Activated CD4-positive, alpha-beta memory T cell treated with anti-CD3 and anti-CD28 coated beads, Interleukin-2, amount 10 ng/mL, durations not matched to agents 7 days and 5 days (primary cell): ENCODE data around the gene MCCD1. TPM values are rescaled to one million over a fixed set of nuclear protein-coding genes. Genes with fewer than 3 reads are reported as not detected.
"Not testable (repeated sequence)": the region's sequence is repeated elsewhere in the genome, so short reads cannot be mapped to it uniquely, and the experiment has no call there.

Experiments used
- CTCF ChIA-PET: fragments of 350-600 bp; sonication (Branson Sonifier 250); formaldehyde crosslinking; loops from one replicate; lab custom pipeline; 2021; ENCODE audit warnings: antibody characterized with exemption, inconsistent platforms; lab: Charles Lee
- POLR2A ChIA-PET: fragments of 350-600 bp; sonication (Branson Sonifier 250); formaldehyde crosslinking; loops from one replicate; lab custom pipeline; 2021; ENCODE audit warnings: antibody characterized with exemption; lab: Charles Lee
- DNase-seq: peaks from one replicate; pipeline ENCODE4 v3.0.0-alpha.2; 2020
- H3K27ac Mint-ChIP-seq: one replicate; pipeline ENCODE4 v1.8.0; 2021; ENCODE audit warnings: mild to moderate bottlenecking, mixed read lengths
- H3K27me3 Mint-ChIP-seq: one replicate; pipeline ENCODE4 v1.8.0; 2021; ENCODE audit warnings: mixed read lengths
- H3K36me3 Mint-ChIP-seq: one replicate; pipeline ENCODE4 v1.8.0; 2021; ENCODE audit warnings: low read depth, mixed read lengths
- H3K4me1 Mint-ChIP-seq: one replicate; pipeline ENCODE4 v1.8.0; 2021; ENCODE audit warnings: mixed read lengths
- H3K4me3 Mint-ChIP-seq: one replicate; pipeline ENCODE4 v1.8.0; 2021; ENCODE audit warnings: mild to moderate bottlenecking, mixed read lengths
- H3K9me3 Mint-ChIP-seq: one replicate; pipeline ENCODE4 v1.8.0; 2021; ENCODE audit warnings: mixed read lengths
- total RNA-seq, 2 experiments: library from RNA; stranded (reverse); gene quantifications; one replicate each; pipeline ENCODE4 v1.2.3, GENCODE V29; 2021

The MCCD1 gene, protein sequence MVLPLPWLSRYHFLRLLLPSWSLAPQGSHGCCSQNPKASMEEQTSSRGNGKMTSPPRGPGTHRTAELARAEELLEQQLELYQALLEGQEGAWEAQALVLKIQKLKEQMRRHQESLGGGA
- total RNA-seq = not detected

- Mint-ChIP-seq H3K4me1 (peaks cover 16% of the 10 kb centered on the region), H3K4me3 (no peak within 1 kb of the TSS), H3K27ac (no peak within 1 kb of the TSS), H3K9me3 (no peaks in the 10 kb centered on the region), H3K27me3 (no peaks in the 10 kb centered on the region), H3K36me3 (peaks cover 40% of the 10 kb centered on the region)
- CTCF ChIA-PET = interaction anchor here (3.1 kb wide), 1 partner anchor 69 kb away, joined by 10 read pairs; no protein-coding TSS in a partner anchor
- POLR2A ChIA-PET = interaction anchor here (1.0 to 2.9 kb wide), 4 partner anchors 10 to 34 kb away, joined by 4 to 12 read pairs (median 6); partner anchors contain the start of genes DDX39B and MICB
- no peak for DNase-seq
Observed at GRCh38 chr6:31528821-31529328, at the start of gene MCCD1. TSS of gene MCCD1 (plus strand) at chr6:31528962. CDS start at chr6:31529015, 53 bp downstream.

DNA sequence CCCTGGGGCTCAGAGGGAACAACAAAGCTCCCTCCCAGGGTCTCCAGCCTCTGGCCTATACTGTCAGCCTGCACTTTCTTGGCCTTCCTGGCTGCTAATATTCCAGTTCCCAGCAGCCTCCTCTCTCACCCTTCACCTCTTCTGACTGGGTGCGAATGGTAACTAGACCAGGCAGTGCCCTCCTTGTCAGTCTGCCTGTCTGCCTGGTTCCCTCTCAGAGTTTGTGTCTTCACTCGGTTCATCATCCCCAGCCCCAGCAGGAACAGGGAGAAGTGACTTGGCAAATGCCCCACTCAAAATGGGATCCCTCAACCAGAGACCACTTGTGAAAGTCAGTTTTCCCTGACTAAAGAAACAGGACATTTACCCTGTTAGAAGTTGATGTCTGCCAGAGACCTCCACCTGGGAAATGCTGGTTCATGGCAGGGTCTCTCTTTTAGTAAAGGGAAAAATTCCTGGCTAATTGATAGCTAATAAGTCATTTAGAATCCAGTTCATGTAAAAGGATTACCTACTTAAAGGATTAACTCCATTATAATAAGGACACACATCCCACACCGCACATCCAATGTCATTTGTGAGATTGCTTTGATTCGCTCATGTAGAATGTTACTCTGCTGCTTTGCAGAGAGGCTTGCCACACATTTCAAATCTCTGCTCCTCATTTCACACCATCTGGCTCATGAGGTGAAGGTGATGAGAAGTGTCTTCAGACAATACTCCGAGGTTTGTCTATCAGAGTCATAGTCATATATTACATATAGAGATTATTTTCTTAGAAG, 49.4 kb upstream of the MCCD1 start:
- Mint-ChIP-seq H3K36me3 (peaks cover 4% of the 10 kb centered on the region), H3K9me3 (no peaks in the 10 kb centered on the region), H3K4me1 (peaks cover under 1% of the 10 kb centered on the region), H3K27ac (no peak overlapping the region), H3K27me3 (no peaks in the 10 kb centered on the region), H3K4me3 (no peak overlapping the region)
- POLR2A ChIA-PET = no interaction called here
- CTCF ChIA-PET = no interaction called here
- no peak for DNase-seq

GRCh38 chr6:31479933-31480535, 48.7 kb upstream of the MCCD1 start:
- no peak overlapping the region for H3K4me3 Mint-ChIP-seq
- no peak overlapping the region for H3K27ac Mint-ChIP-seq
- peaks cover under 1% of the 10 kb centered on the region for H3K36me3 Mint-ChIP-seq
- no peak for DNase-seq
- no peaks in the 10 kb centered on the region for H3K27me3 Mint-ChIP-seq
- CTCF ChIA-PET = interaction anchor here (1.4 kb wide), 1 partner anchor 117 kb away, joined by 3 read pairs; no protein-coding TSS in a partner anchor
- POLR2A ChIA-PET = no interaction called here
- H3K9me3 Mint-ChIP-seq = no peaks in the 10 kb centered on the region
- H3K4me1 Mint-ChIP-seq = no peaks in the 10 kb centered on the region

DNA sequence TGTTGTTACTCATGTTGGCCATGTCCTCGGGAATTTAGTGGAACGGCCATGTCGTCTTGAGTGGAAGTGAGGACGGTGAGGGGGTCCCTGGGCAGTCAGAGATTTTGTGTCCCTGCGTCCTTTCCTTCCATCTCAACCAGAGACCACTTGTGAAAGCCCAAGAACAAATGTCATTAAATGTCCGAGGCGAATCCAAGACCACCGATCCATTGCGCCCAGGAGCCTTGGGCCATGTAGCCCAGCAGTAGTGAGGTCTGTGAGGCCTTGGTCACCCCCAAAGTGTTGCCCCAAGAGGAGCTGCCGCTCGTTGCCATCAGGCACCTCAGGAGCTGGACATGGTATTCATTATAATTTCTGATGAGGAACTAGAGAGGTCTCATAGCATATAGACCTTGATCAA, 48.2 kb upstream of the MCCD1 start:
- Mint-ChIP-seq H3K36me3 (no peaks in the 10 kb centered on the region), H3K9me3 (no peaks in the 10 kb centered on the region), H3K4me1 (no peaks in the 10 kb centered on the region), H3K27me3 (no peaks in the 10 kb centered on the region), H3K27ac (no peak overlapping the region), H3K4me3 (no peak overlapping the region)
- no peak for DNase-seq
- POLR2A ChIA-PET = interaction anchor here (1.1 kb wide), 1 partner anchor 9 kb away, joined by 4 read pairs; no protein-coding TSS in a partner anchor
- CTCF ChIA-PET = interaction anchor here (1.4 kb wide), 1 partner anchor 117 kb away, joined by 3 read pairs; no protein-coding TSS in a partner anchor

DNA sequence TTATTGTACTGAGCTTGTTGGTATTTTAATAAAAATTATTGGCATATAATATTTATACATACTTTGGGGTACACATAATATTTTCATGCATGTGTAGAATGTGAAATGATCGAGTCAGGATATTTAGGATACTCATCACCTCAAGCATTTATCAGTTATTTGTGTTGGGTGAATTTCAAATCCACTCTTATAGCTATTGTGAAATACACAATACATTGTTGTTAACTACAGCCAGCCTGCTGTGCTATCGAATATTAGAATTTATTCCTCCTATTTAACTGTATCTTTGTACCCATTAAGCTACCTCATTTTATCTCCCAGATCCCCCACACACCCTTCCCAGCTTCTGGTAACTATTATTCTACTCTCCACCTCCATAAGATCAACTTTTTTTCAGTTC, 45.4 kb upstream of the MCCD1 start:
- ChIA-PET CTCF (interaction anchor here (1.0 to 1.2 kb wide), 3 partner anchors 10 to 86 kb away, joined by 3 to 4 read pairs (median 3); no protein-coding TSS in a partner anchor), POLR2A (no interaction called here)
- no peak for DNase-seq
- Mint-ChIP-seq H3K36me3 (peaks cover 5% of the 10 kb centered on the region), H3K27me3 (no peaks in the 10 kb centered on the region), H3K4me3 (no peak overlapping the region), H3K4me1 (peaks cover 11% of the 10 kb centered on the region), H3K27ac (no peak overlapping the region), H3K9me3 (no peaks in the 10 kb centered on the region)

DNA sequence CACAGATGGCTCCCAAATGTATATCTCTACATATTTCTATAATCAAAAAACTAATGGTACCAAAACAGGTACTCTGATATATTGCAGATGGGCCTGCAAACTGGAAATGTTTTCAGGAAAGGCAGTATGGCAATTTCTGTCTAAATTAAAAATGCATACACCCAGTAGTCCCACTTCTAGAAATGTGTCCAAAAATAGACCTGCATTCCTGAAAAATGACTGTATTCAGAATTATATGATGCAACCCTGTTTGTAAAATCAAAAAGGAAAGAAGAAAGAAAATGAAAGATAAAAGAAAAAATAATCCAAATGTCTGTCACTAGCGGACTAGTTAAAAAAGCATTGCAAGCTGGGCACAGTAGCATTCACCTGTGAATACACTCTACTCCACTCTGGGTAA, 43.7 kb upstream of the MCCD1 start:
- ChIA-PET POLR2A (no interaction called here), CTCF (no interaction called here)

GRCh38 chr6:31486065-31486837, 42.5 kb upstream of the MCCD1 start:
- H3K9me3 Mint-ChIP-seq, H3K27me3 Mint-ChIP-seq, H3K4me3 Mint-ChIP-seq, H3K27ac Mint-ChIP-seq, CTCF ChIA-PET, DNase-seq: not testable (repeated sequence)
- Mint-ChIP-seq H3K36me3 (peaks cover 19% of the 10 kb centered on the region), H3K4me1 (peaks cover 29% of the 10 kb centered on the region)
- POLR2A ChIA-PET = interaction anchor here (0.8 kb wide), 1 partner anchor 96 kb away, joined by 4 read pairs; no protein-coding TSS in a partner anchor

More for the DNA sequence above, 43.7 kb upstream of the MCCD1 start:
- Mint-ChIP-seq H3K9me3 (no peaks in the 10 kb centered on the region), H3K27me3 (no peaks in the 10 kb centered on the region), H3K27ac (no peak overlapping the region), H3K4me1 (peaks cover 18% of the 10 kb centered on the region), H3K36me3 (peaks cover 16% of the 10 kb centered on the region), H3K4me3 (no peak overlapping the region)
- DNase-seq = no peak

DNA sequence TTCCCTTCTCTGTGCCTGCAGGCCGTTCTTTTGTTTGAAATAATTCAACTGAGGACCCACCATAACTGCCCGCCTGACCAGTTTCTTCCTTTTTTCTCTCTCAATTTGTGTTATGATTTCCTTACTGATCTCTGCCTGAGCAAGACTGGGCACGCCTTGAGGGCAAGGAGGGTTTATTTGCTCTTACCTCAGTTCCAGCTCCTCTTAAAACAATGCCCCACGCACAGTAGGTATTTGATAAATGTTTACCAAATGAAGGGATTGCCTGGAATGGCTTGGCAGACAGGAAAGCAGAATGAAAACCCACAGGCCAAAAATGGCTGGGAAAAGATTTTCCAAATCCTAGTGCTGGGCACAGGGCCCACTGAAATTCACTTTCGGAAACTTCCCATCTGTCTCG, 41.1 kb upstream of the MCCD1 start:
- POLR2A ChIA-PET, H3K9me3 Mint-ChIP-seq, H3K27ac Mint-ChIP-seq, CTCF ChIA-PET, DNase-seq, H3K27me3 Mint-ChIP-seq, H3K4me3 Mint-ChIP-seq: not testable (repeated sequence)
- H3K4me1 Mint-ChIP-seq = peaks cover 41% of the 10 kb centered on the region
- H3K36me3 Mint-ChIP-seq = peaks cover 19% of the 10 kb centered on the region

DNA sequence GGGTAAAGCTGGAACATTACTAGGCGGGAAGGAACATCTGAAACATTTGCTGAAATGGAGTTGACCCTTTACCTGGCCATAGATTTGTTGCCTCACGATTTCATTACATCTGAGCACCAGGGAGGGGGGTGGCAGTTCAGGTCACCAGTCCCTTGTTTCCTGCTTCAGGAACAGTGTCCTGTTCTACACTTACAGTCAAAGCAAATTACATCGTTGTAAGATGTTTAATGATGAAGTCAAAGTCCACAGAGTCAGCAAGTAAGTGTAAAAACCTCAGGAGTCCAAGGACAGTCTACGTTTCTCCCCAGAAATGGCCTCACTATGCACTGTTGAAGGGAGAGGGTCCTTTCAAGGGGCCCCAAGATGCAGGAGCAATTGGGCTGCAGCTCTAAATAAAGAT, 39.7 kb upstream of the MCCD1 start:
- no peak overlapping the region for H3K27ac Mint-ChIP-seq
- CTCF ChIA-PET = interaction anchor here (0.6 kb wide), 1 partner anchor 978 kb away, joined by 3 read pairs; no protein-coding TSS in a partner anchor

GRCh38 chr6:31490115-31490873, 38.5 kb upstream of the MCCD1 start:
- CTCF ChIA-PET = no interaction called here
- Mint-ChIP-seq H3K4me3 (no peak overlapping the region), H3K4me1 (peaks cover 51% of the 10 kb centered on the region), H3K27me3 (no peaks in the 10 kb centered on the region), H3K36me3 (peaks cover 24% of the 10 kb centered on the region), H3K27ac (peak overlapping the region; percentile 6), H3K9me3 (no peaks in the 10 kb centered on the region)
- no peak for DNase-seq
- POLR2A ChIA-PET = no interaction called here

More for the DNA sequence above, 39.7 kb upstream of the MCCD1 start:
- no peak overlapping the region for H3K4me3 Mint-ChIP-seq
- peaks cover 49% of the 10 kb centered on the region for H3K4me1 Mint-ChIP-seq
- no peak for DNase-seq
- POLR2A ChIA-PET = no interaction called here
- no peaks in the 10 kb centered on the region for H3K9me3 Mint-ChIP-seq
- no peaks in the 10 kb centered on the region for H3K27me3 Mint-ChIP-seq
- peaks cover 19% of the 10 kb centered on the region for H3K36me3 Mint-ChIP-seq

DNA sequence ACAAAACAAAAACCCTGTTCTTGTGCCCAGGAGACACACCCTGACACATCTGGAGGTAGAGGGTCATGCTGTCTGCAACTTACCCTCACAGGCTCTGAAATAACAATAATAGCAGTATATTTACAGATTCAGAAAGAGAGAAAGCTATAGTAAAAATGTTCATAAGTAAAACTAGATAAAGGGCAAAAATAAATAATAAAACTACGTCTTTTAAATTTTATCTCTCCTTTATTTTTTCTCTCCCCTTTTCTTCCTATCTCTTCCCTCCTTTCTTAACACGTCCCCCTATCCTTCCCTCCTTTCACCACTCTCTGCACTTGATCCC, 35.2 kb upstream of the MCCD1 start:
- H3K4me1 Mint-ChIP-seq = peaks cover 55% of the 10 kb centered on the region
- POLR2A ChIA-PET = interaction anchor here (0.7 to 7.8 kb wide), 9 partner anchors 47 to 171 kb away, joined by 3 to 164 read pairs (median 16); partner anchors contain the start of genes ATP6V1G2, BAG6, DDX39B and GPANK1
- peaks cover 23% of the 10 kb centered on the region for H3K36me3 Mint-ChIP-seq
- DNase-seq, H3K27me3 Mint-ChIP-seq, H3K9me3 Mint-ChIP-seq: not testable (repeated sequence)
- CTCF ChIA-PET = interaction anchor here (1.0 to 6.3 kb wide), 8 partner anchors 10 to 369 kb away, joined by 3 to 53 read pairs (median 8); partner anchors contain the start of genes DDX39B, NEU1 and TNF
- H3K4me3 Mint-ChIP-seq = peak overlapping the region; percentile 81
- H3K27ac Mint-ChIP-seq = peak overlapping the region; percentile 78
